SK-N-MC (cell line): ENCODE results near the gene DMRTC2.
"Not testable (repeated sequence)": the region's sequence is repeated elsewhere in the genome, so short reads cannot be mapped to it uniquely, and the experiment has no call there.

Experiments
- EZH2 ChIP-seq: fragments of 200-600 bp; sonication (generic); IDR thresholded peaks from one replicate; pipeline ENCODE4 v1.6.1; 2017; ENCODE audit warnings: antibody characterized with exemption
- POLR2AphosphoS5 ChIP-seq: IDR thresholded peaks from 2 replicates; pipeline ENCODE4 v1.6.1; 2012; ENCODE audit warnings: mild to moderate bottlenecking, low read depth, low read length, borderline replicate concordance

DNA sequence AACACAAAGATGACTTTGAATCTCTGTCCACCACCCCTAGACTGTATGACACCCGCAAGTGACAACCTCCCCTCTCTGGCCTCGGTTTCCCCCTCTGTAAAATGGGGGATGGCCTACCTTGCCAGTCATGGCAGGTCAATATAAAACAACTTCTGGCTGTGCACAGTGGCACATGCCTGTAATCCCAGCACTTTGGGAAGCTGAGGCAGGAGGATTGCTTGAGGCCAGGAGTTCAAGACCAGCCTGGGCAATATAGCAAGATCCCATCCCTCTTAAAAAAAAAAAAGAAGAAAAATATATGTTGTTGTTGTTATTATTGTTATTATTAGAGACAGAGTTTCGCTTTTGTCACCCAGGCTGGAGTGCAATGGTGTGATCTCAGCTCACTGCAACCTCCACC lies 31.1 kb downstream of the DMRTC2 start:
- not testable (repeated sequence) for TF ChIP-seq EZH2, POLR2AphosphoS5
